Measurements from ENCODE around the gene GLCE. TPM values are rescaled to one million over a fixed set of nuclear protein-coding genes. Genes with fewer than 3 reads are reported as not detected.

GLCE gene
- total RNA-seq, 1 donor from 2014 or later = 9.9 TPM

DNA sequence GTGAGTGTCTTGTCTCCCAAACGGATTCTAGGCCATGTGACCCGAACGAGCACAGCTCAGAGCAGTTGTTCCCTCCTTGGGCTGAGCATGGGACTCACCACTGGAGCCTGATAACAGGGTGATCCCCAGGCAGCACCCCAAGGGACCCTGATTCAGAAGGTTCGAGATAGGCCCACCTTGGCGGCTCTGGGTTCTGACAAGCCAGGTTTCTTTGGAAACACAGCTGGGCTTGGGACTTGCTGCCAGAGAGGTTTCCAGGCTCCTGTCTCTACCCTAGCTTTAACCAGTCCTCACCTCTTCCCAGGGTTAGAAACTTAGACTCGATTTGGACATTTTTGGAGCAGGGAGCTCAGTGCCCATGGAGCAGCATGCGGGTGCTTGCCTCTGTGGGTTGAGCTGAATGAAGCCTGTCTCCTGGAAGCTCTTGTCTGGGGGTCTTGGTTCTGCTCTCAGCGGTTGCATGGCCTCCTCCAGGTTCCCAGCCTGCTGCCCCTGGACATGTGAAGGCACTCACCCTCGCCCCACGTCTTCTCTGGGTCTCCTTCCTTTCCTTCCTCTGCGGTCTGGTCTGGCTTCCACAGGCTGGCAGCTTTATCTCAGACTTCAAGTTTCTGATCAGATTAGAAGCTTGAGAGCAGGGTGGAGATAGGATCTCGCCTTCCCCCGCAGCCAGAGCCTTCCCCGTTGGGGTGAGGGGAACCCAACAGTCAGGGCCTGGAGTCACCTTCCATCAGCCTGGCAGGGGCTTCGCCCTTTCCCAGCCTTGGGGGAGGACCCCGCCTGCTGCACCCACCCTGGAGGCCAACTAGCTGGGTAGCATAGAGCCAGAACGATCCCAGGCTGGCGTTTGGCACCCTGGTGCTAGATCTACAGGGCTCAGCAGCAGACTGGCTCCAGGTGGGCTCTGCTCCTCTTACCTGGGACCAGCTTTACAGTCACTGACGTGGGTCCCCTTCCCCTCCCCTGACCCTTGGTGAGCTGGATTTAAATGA lies 159.2 kb downstream of the GLCE start:
- Mint-ChIP-seq H3K9me3 (ENCODE audit: low read depth) (no peaks in the 10 kb centered on the region), H3K4me1 (ENCODE audit: low read depth) (peaks cover 7% of the 10 kb centered on the region), H3K36me3 (ENCODE audit: low read depth) (no peaks in the 10 kb centered on the region), H3K27ac (ENCODE audit: unreplicated experiment) (no peak overlapping the region), H3K27me3 (ENCODE audit: low read depth) (peaks cover 8% of the 10 kb centered on the region), H3K4me3 (ENCODE audit: unreplicated experiment) (no peak overlapping the region)
- no peak for TF ChIP-seq CTCF (IDR thresholded peaks at IDR 0.05)
- DNase-seq (ENCODE audit: low spot score) = no peak

- H3K4me3 Mint-ChIP-seq (ENCODE audit: unreplicated experiment) = no peak overlapping the region
- peaks cover 11% of the 10 kb centered on the region for H3K27me3 Mint-ChIP-seq (ENCODE audit: low read depth)
- TF ChIP-seq CTCF (IDR thresholded peaks at IDR 0.05) = no peak
- DNase-seq (ENCODE audit: low spot score) = no peak
- H3K9me3 Mint-ChIP-seq (ENCODE audit: low read depth) = no peaks in the 10 kb centered on the region
- peaks cover 7% of the 10 kb centered on the region for H3K4me1 Mint-ChIP-seq (ENCODE audit: low read depth)
- no peaks in the 10 kb centered on the region for H3K36me3 Mint-ChIP-seq (ENCODE audit: low read depth)
- no peak overlapping the region for H3K27ac Mint-ChIP-seq (ENCODE audit: unreplicated experiment)
These were observed 160.6 kb downstream of the GLCE start for GRCh38 chr15:69320977-69321554.

Other genes starting within 250 kb of the GLCE start
- gene SPESP1, start 230.1 kb upstream of the GLCE start, total RNA-seq = not detected in 3 replicates
- not detected in 3 replicates for gene NOX5, start 145.9 kb upstream of the GLCE start, total RNA-seq
- gene PAQR5, start 138.3 kb downstream of the GLCE start, total RNA-seq = 0.20 TPM in 1 of 3 replicates, not detected in the others